NOMO-1 treated with DMSO at 0.1 percent for 48 hours (cell line): ENCODE results near the gene ATP1B1.

ENCODE experiments used
- DNase-seq: peaks from one replicate; lab custom pipeline; 2025; ENCODE audit not compliant: unreplicated experiment; lab: John Stamatoyannopoulos, UW

ATP1B1 gene

GRCh38 chr1:169094897-169095569, 11.5 kb upstream of the ATP1B1 start:
- DNase-seq = no peak

DNA sequence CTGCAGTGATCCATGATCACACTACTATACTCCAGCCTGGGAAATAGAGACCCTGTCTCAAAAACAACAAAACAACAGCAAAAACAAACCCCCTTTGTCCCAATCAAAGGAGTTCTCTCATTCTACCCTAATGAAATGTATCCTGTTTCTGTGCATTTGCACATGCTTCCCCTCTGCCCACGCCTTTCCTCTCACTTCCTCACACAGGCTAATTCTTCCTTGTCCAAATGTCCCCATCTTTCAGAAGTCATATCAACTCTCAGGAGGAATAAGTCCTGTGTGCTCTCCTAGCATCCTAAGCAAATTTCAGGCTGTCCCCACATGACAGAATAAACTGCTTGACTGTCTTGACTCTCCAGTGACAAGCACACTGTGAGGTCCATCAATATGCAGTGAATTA, 8.1 kb upstream of the ATP1B1 start:
- no peak for DNase-seq

DNA sequence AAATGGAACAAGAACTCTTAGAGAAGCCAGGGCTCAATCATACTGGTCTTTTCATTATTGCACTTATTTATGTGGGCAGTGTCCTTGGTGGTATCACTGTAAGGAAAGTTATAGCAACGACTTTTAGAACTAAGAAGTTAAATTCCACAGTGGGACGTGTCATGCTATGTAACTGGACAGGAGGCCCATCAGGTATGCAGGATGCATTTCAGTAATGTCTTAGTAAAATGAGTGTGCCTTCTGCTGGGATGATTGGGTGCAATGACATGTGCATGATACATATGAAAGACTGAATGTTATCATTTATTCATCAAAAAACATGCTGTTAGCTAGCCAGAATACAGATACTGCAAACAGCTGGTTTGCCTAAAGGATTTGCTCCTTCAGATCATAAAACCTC, 6.9 kb upstream of the ATP1B1 start:
- no peak for DNase-seq

GRCh38 chr1:169100208-169100607, 6.3 kb upstream of the ATP1B1 start:
- DNase-seq = no peak

DNA sequence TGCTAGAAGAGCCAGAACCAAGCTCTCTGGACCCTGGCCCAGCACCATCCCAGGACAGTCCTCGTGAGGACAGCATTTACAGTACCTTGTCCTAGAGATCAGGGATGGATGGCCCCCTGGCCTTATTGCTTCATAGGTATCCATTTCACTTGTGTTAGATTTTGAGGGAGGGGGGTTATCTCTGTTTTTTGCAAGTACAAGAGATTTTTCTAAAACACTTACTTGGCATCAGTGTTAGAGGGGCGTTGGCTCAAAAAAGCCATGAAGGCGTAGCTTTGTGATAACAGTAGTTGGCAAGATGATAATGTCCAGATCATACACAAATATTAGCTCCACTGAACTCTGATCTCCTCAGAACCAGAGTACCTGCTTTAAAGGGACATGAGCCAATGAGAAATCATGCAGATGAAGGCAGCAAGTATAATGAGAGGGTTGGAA, 5.8 kb upstream of the ATP1B1 start:
- DNase-seq = no peak

- no peak for DNase-seq
Observed at GRCh38 chr1:169102567-169102966, 3.9 kb upstream of the ATP1B1 start.

- DNase-seq = no peak
Observed at GRCh38 chr1:169103002-169103401, 3.5 kb upstream of the ATP1B1 start.

- DNase-seq = no peak
Observed at GRCh38 chr1:169103480-169103893, 3.0 kb upstream of the ATP1B1 start.

DNA sequence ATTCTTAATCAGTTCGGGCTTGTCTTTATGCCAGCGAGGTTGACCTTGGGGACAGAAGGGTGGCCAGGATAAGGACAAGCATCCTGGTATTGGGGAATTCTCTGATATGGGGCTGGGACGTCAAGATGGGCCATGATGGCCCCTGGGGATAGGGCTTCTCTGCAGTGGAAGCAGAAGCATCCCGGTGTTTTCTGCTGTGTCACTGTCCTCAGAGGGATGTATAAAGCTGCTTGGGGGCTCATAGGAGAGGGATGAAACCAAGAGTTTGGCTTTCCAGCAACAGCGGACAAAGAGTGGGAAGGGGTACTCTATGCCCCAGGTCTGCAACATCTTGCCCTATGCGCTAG, 1.4 kb upstream of the ATP1B1 start:
- DNase-seq = no peak

DNA sequence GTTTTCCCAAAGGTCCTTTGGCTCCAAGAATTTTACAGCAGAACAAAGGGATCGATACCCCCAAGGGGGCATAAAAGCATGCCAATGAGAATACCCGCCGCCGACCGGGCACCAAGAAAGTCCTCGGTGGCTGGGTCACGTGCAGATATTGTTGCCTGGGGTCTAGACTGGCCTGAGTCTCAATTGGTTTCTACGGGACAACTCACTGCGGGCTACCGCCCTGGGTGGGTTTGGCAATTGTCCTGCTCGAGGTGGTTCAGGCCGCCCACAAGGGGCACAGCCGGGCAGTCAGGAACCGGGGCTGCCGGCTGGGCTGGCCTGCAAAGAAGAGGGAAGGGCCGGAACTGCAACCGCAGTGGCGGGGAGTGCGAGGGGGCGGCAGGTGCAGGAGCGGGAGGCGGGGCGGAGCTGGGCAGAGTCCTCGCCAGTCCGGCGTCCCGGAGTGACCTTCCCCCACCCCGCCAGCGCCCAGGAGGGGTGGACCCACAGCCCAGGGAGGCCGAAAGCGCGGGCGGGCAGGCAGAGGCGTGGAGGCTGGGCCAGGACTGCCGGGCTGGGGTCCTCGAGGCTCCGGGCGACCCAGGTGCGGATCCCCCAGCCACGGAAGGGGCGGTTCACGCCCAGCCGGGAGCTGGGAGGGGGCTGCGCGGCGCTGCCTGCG, 926 bp upstream of the ATP1B1 start:
- peak; percentile 29 for DNase-seq

GRCh38 chr1:169106921-169107602, 572 bp downstream of the ATP1B1 start:
- no peak for DNase-seq

GRCh38 chr1:169107603-169108208, 1.2 kb downstream of the ATP1B1 start:
- no peak for DNase-seq

DNA sequence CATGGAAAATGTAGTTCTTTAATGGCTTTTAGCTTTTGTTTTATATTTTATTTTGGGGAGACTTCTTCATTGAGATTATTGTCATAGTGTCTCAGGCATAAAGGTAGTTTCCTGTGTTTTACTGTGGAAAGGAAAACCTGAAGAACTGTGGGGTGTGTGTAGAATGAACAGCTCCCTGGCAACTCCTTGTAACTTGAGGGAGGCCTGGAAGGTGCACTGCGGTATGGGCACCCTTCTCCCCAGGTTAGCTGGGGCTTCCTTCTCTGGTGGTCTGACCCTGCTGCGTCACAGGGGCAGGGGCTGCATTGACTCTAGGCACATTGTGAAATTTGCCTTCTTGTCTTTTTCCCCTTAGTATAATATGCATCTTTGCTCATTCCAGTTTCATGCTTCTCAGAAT, 1.7 kb downstream of the ATP1B1 start:
- no peak for DNase-seq

DNA sequence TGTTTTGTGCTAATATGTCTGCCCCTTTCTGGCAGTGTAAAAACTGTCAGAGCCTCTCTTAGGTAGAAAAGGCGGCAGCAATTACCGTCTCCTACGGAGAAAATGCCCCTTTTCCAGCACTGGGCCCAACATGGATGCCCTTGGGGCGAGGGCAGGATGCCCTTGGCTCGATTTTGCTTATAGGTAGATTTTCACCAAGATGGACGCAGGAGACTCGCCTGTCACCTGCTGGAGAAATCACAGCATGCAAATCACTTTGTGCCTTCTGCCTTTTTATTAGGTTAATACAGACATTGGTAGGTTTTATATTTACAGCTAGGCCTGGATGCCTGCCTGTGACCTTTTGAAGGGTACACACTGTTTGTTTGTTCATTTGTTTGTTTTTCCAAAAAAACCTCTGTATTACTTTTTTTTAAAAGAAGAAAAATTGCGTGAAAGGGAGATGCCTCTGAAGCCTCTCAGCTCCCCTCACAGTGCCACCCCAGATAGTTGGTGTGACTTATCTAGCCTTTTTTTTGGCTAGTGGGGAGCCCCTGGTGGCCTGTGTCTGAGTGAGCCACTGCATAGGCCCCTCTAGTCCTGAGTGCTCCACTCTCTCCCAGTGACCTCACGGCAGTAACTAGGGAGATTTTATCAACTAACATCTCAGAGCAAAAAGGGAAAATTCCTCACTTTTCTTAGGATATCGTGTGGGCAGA, 2.5 kb downstream of the ATP1B1 start:
- DNase-seq = no peak

- no peak for DNase-seq
Observed at GRCh38 chr1:169109561-169110134, 3.2 kb downstream of the ATP1B1 start.

DNA sequence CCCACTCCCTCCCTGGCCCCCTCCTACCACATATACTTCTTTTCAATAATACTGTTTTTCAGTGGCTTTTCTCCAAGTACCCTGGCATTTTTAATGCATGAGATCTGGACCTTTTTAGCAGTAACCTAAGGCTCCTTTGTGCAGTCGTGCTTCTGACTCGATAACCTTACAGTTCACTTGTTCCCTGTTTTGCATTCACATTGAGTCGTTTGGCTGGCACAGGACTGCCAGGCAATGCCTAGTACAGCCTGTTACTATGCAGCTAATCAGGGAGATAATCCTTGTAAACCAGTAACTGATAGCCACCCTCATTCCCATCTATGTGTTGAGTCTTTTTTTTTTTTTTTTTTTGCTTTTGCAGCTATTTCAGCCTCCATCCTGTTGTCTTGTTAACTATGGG, 3.7 kb downstream of the ATP1B1 start:
- no peak for DNase-seq

- no peak for DNase-seq
Observed at GRCh38 chr1:169110689-169111447, 4.4 kb downstream of the ATP1B1 start.

- no peak for DNase-seq
Observed at GRCh38 chr1:169111472-169111871, 5.0 kb downstream of the ATP1B1 start.

GRCh38 chr1:169112241-169112640, 5.8 kb downstream of the ATP1B1 start:
- peak; percentile 75 for DNase-seq

GRCh38 chr1:169113613-169114119, 7.2 kb downstream of the ATP1B1 start:
- DNase-seq = no peak
